Breast epithelium (tissue), 3 donors: ENCODE results near the gene ADRA2B.
"Not testable (repeated sequence)": the region's sequence is repeated elsewhere in the genome, so short reads cannot be mapped to it uniquely, and the experiment has no call there.

Experiments used
- CTCF ChIP-seq, 3 donors: fragments of 450-650 bp; IDR thresholded peaks; one replicate each; pipeline ENCODE4 v1.5.1; 2016 to 2017; ENCODE audit warnings: antibody characterized with exemption in 3 of 3, mild to moderate bottlenecking in 3 of 3, moderate library complexity in 3 of 3
- POLR2A ChIP-seq: fragments of 450-650 bp; IDR thresholded peaks from one replicate; pipeline ENCODE4 v1.6.1; 2016; ENCODE audit warnings: antibody characterized with exemption, mild to moderate bottlenecking, moderate library complexity
- POLR2AphosphoS5 ChIP-seq, 3 donors: sonication (generic); formaldehyde crosslinking; IDR thresholded peaks; one replicate each; pipeline ENCODE4 v1.6.1; 2017; ENCODE audit warnings: antibody characterized with exemption in 3 of 3

GRCh38 chr2:96160366-96160765 lies 44.0 kb upstream of the ADRA2B start:
- TF ChIP-seq CTCF (IDR thresholded peaks at IDR 0.05); POLR2AphosphoS5 (IDR thresholded peaks at IDR 0.05); POLR2A: not testable (repeated sequence)
